ENCODE data around the gene DDAH1.

DNA sequence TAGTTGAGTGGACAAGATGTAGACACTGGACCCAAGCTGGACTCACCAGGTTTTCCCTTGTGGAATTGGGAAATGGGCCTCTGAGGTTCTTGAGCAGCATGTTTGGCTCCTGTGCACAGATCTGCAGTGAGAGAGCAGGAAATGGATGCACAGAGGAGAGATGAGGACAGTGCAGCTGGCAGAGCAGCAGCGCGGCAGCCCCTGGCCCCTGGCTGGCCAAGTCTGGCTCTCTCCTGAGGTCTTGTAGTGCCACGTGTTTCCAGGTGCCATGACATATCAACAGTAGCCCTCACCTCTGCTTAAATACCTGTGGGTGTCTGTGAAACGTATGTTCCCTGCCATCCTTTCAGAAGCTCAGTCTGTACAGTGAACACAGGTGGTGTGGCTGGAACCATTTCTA, 169.3 kb downstream of the DDAH1 start:
- TF ChIP-seq, protein P1, sequence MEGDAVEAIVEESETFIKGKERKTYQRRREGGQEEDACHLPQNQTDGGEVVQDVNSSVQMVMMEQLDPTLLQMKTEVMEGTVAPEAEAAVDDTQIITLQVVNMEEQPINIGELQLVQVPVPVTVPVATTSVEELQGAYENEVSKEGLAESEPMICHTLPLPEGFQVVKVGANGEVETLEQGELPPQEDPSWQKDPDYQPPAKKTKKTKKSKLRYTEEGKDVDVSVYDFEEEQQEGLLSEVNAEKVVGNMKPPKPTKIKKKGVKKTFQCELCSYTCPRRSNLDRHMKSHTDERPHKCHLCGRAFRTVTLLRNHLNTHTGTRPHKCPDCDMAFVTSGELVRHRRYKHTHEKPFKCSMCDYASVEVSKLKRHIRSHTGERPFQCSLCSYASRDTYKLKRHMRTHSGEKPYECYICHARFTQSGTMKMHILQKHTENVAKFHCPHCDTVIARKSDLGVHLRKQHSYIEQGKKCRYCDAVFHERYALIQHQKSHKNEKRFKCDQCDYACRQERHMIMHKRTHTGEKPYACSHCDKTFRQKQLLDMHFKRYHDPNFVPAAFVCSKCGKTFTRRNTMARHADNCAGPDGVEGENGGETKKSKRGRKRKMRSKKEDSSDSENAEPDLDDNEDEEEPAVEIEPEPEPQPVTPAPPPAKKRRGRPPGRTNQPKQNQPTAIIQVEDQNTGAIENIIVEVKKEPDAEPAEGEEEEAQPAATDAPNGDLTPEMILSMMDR (IDR thresholded peaks at IDR 0.05): no peak
- TF ChIP-seq POLR2A (IDR thresholded peaks at IDR 0.05): no peak

All from body of pancreas (tissue), 4 donors.